Mesenchymal stem cell (in vitro differentiated cells and primary cell): ENCODE measurements around the gene PAQR9.

Experiments
- DNase-seq: peaks from one replicate; pipeline ENCODE4 v3.0.0-alpha.2; 2013
- H2AFZ ChIP-seq: one replicate; pipeline ENCODE4 v1.6.1; 2013; ENCODE audit warnings: low read depth, mild to moderate bottlenecking, control low read depth, inconsistent platforms, low read length, moderate library complexity
- H2AK5ac ChIP-seq: 2 replicates; pipeline ENCODE4 v1.6.1; 2013; ENCODE audit warnings: low read length, moderate library complexity, mild to moderate bottlenecking, inconsistent platforms; ENCODE audit not compliant: severe bottlenecking
- H2BK120ac ChIP-seq: one replicate; pipeline ENCODE4 v1.6.1; 2013; ENCODE audit warnings: low read depth, mild to moderate bottlenecking, inconsistent platforms, low read length, moderate library complexity
- H2BK12ac ChIP-seq, 2 experiments: one replicate each; pipeline ENCODE4 v1.6.1; 2013; ENCODE audit warnings: inconsistent platforms in 2 of 2, low read length in 2 of 2, mild to moderate bottlenecking in 2 of 2, moderate library complexity in 2 of 2, control low read depth in 1 of 2
- H2BK15ac ChIP-seq: one replicate; pipeline ENCODE4 v1.6.1; 2013; ENCODE audit warnings: mild to moderate bottlenecking, low read depth, inconsistent platforms; ENCODE audit not compliant: poor library complexity, severe bottlenecking
- H2BK5ac ChIP-seq: 2 replicates; pipeline ENCODE4 v1.6.1; 2013; ENCODE audit warnings: low read depth, mild to moderate bottlenecking, low read length, control low read depth, inconsistent platforms; ENCODE audit not compliant: poor library complexity, severe bottlenecking
- H3K14ac ChIP-seq, 2 experiments: one replicate each; pipeline ENCODE4 v1.6.1; 2013; ENCODE audit warnings: inconsistent platforms in 2 of 2, low read length in 2 of 2, control low read depth in 1 of 2, mild to moderate bottlenecking in 1 of 2, moderate library complexity in 1 of 2
- H3K18ac ChIP-seq, 2 experiments: one replicate each; pipeline ENCODE4 v1.6.1; 2013; ENCODE audit warnings: inconsistent platforms in 2 of 2, low read length in 2 of 2, control low read depth in 1 of 2, low read depth in 1 of 2, mild to moderate bottlenecking in 1 of 2
- H3K23ac ChIP-seq, 2 experiments: one replicate each; pipeline ENCODE4 v1.6.1; 2013; ENCODE audit warnings: inconsistent platforms in 2 of 2, low read length in 2 of 2, mild to moderate bottlenecking in 2 of 2, moderate library complexity in 2 of 2, control low read depth in 1 of 2
- H3K27ac ChIP-seq: 2 replicates; pipeline ENCODE4 v1.5.1; 2013; ENCODE audit warnings: mild to moderate bottlenecking, moderate library complexity, low read length, control low read depth, inconsistent platforms; ENCODE audit not compliant: poor library complexity, severe bottlenecking
- H3K27me3 ChIP-seq, 2 experiments: 2 replicates each; pipeline versions ENCODE4 v1.6.1 to v1.7.0; 2013; ENCODE audit warnings: low read length in 2 of 2, mild to moderate bottlenecking in 2 of 2, moderate library complexity in 2 of 2, control low read depth in 1 of 2, inconsistent platforms in 1 of 2; ENCODE audit not compliant: control insufficient read depth in 1 of 2, insufficient read depth in 1 of 2
- H3K36me3 ChIP-seq, 2 experiments: 2 replicates each; pipeline versions ENCODE4 v1.6.1 to v1.7.0; 2013; ENCODE audit warnings: low read length in 2 of 2, control low read depth in 1 of 2, inconsistent platforms in 1 of 2, low read depth in 1 of 2, mild to moderate bottlenecking in 1 of 2; ENCODE audit not compliant: insufficient read depth in 2 of 2, control insufficient read depth in 1 of 2
- H3K4ac ChIP-seq, 2 experiments: one replicate each; pipeline ENCODE4 v1.6.1; 2013; ENCODE audit warnings: inconsistent platforms in 2 of 2, low read length in 2 of 2, mild to moderate bottlenecking in 2 of 2, moderate library complexity in 2 of 2, control low read depth in 1 of 2, low read depth in 1 of 2
- H3K4me1 ChIP-seq: 2 replicates; pipeline ENCODE4 v1.6.1; 2013; ENCODE audit warnings: low read depth, low read length, control low read depth; ENCODE audit not compliant: control insufficient read depth, insufficient read depth
- H3K4me2 ChIP-seq: 2 replicates; pipeline ENCODE4 v1.6.1; 2013; ENCODE audit warnings: low read length, mild to moderate bottlenecking, inconsistent platforms; ENCODE audit not compliant: poor library complexity, severe bottlenecking
- H3K4me3 ChIP-seq, 2 experiments: 2 replicates each; pipeline versions ENCODE4 v1.5.1 to v1.7.0; 2013; ENCODE audit warnings: low read length in 2 of 2, mild to moderate bottlenecking in 2 of 2, control low read depth in 1 of 2, low read depth in 1 of 2; ENCODE audit not compliant: insufficient read depth in 1 of 2
- H3K79me1 ChIP-seq: replicated peaks from 2 replicates; pipeline ENCODE4 v1.6.1; 2013; ENCODE audit warnings: mild to moderate bottlenecking, control low read depth, low read length, inconsistent platforms; ENCODE audit not compliant: poor library complexity, severe bottlenecking
- H3K9ac ChIP-seq: 2 replicates; pipeline ENCODE4 v1.7.0; 2013; ENCODE audit warnings: mild to moderate bottlenecking, low read length, moderate library complexity
- H3K9me3 ChIP-seq: 2 replicates; pipeline ENCODE4 v1.7.0; 2013; ENCODE audit warnings: mild to moderate bottlenecking, low read length; ENCODE audit not compliant: control insufficient read depth
- H4K8ac ChIP-seq: one replicate; pipeline ENCODE4 v1.6.1; 2013; ENCODE audit warnings: inconsistent platforms, mild to moderate bottlenecking, low read length, moderate library complexity
- H4K91ac ChIP-seq: one replicate; pipeline ENCODE4 v1.6.1; 2013; ENCODE audit warnings: mild to moderate bottlenecking, low read length, inconsistent platforms
- WGBS: methylation state at CpG from one replicate; pipeline ENCODE4 v1.1.7; 2013; ENCODE audit warnings: mixed read lengths; 5-methylcytosine and 5-hydroxymethylcytosine counted together

Gene PAQR9

DNA sequence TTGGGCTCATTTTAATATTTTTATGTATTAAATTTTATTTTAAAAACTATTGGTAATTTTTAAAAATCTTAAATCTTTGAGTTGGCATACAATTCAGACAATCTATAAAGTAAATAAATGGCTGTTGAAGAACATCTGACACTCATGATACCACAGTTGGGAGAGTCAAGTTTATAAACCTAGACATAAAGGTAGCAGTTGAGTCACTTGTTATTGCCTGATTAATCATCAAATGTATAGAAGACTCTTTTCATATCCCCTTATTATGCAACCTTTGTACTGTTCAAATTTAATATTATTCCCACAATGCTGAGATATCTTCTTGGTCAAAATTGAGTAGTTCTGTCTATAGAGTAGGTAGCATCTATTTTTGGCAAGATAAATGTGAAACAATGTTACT is 19.6 kb downstream of the PAQR9 start:
- Histone ChIP-seq H2BK15ac (no peak overlapping the region), H3K9ac (no peak overlapping the region), H3K27ac (no peak overlapping the region), H2AK5ac (no peak overlapping the region), H3K9me3 (no peaks in the 10 kb centered on the region), H4K91ac (no peak overlapping the region), H3K36me3 (no peaks in the 10 kb centered on the region), H2BK5ac (no peak overlapping the region), H3K23ac (no peak overlapping the region), H4K8ac (no peak overlapping the region), H3K4ac (no peak overlapping the region), H2AFZ (no peak overlapping the region), H3K18ac (no peak overlapping the region), H3K4me2 (no peak overlapping the region), H3K14ac (no peak overlapping the region), H3K4me3 (no peak overlapping the region), H3K4me1 (peaks cover 4% of the 10 kb centered on the region), H2BK120ac (no peak overlapping the region), H3K27me3 (peaks cover 0 to 18% of the 10 kb centered on the region in 2 experiments), H2BK12ac (no peak overlapping the region), H3K79me1 (no peaks in the 10 kb centered on the region)
- no peak for DNase-seq

DNA sequence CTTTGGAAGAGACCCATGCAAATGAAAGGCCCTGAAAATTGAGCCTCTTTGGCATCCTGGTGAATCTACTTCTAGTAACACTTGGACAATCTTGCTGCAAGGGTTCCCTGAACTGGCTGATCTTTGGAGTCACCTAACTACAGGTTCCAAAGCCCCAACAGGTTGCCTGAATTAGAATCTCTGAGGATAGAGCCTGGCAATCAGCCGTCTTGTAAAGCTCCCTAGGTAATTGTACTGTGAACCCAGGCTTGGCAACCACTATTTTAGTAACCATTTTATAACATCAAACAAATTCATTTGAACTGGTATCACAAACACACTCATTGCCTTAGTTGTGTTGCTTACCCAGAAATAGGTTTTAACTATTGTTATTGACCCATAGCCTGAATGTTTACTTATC is 20.1 kb downstream of the PAQR9 start:
- no peak overlapping the region for H3K4me2 ChIP-seq
- WGBS: 100% methylated on average over 1 of the region's 1 CpG
- H2BK15ac ChIP-seq: no peak overlapping the region

DNA sequence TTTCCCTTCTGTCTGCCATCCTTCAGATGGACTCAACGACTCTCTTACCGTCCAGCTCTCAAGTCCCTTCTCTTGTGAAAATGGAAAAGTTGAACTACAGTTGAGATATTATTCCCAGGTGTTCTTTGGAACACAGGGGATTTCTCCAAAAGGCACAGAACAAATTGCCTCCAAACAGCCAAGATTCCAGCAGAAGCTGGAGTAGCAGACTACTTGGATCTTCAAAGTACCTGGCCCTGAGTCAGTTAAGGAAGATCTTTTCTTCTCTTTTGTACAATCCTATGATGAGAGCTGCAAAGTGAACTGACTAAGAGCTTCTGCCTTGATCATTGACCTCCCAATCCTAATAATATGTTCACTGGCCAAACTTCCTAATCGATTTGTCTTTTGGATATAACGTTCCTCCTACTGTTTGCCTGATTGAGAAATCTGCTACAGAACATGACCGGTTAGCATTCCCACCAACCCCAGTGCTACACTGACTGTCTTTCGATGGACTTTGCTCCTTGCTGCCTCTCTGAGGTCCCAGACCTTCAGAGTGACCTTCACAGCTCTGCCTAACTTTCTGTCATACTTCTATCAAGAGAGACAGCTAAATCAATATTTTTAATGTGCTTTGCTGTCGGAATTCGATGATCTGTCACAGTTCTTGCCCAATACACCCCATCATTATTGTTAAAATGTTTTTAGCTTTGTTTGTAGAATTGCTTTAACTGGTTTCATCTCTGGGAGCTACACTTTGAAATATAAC is 21.9 kb downstream of the PAQR9 start:
- Histone ChIP-seq H3K9me3 (no peaks in the 10 kb centered on the region), H2BK15ac (no peak overlapping the region), H3K79me1 (no peaks in the 10 kb centered on the region), H3K4me3 (no peak overlapping the region), H2BK12ac (no peak overlapping the region), H3K9ac (no peak overlapping the region), H3K27me3 (peaks cover 0 to 3% of the 10 kb centered on the region in 2 experiments), H3K4me2 (no peak overlapping the region), H3K14ac (no peak overlapping the region), H3K27ac (no peak overlapping the region), H3K36me3 (no peaks in the 10 kb centered on the region), H2BK5ac (no peak overlapping the region), H3K4me1 (no peaks in the 10 kb centered on the region), H2AFZ (no peak overlapping the region), H2AK5ac (no peak overlapping the region), H4K8ac (no peak overlapping the region), H3K23ac (no peak overlapping the region), H4K91ac (no peak overlapping the region), H2BK120ac (no peak overlapping the region), H3K4ac (no peak overlapping the region), H3K18ac (no peak overlapping the region)
- 83% methylated on average over 4 of the region's 8 CpGs for WGBS
- no peak for DNase-seq

More for the DNA sequence above, 20.1 kb downstream of the PAQR9 start:
- Histone ChIP-seq H3K9me3 (no peaks in the 10 kb centered on the region), H2BK5ac (no peak overlapping the region), H4K91ac (no peak overlapping the region), H3K79me1 (no peaks in the 10 kb centered on the region), H4K8ac (no peak overlapping the region), H3K9ac (no peak overlapping the region), H3K23ac (no peak overlapping the region), H3K27me3 (peaks cover 0 to 18% of the 10 kb centered on the region in 2 experiments), H3K4ac (no peak overlapping the region), H2AK5ac (no peak overlapping the region), H2BK12ac (no peak overlapping the region), H3K18ac (no peak overlapping the region), H3K36me3 (no peaks in the 10 kb centered on the region), H3K4me3 (no peak overlapping the region), H2BK120ac (no peak overlapping the region), H3K27ac (no peak overlapping the region), H3K4me1 (peaks cover 4% of the 10 kb centered on the region), H2AFZ (no peak overlapping the region), H3K14ac (no peak overlapping the region)
- no peak for DNase-seq

DNA sequence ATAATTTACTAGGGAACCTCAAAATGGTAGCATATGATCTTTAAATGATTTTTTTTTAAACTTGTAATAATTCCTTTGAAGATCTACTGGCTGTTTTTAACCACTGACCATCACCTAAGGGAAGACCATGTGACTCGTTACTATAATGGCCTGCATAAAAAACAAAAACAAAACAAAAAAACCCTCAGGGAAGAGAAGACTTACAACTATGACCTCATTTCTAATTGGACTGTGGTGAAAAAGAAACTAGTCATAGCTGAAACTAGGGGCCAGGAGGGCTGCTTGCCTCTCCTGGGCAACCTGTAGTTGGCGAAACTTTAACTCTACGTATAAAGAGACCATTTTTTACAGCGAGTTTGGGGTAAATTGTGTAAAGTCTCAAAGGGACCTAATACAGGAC is 23.0 kb downstream of the PAQR9 start:
- Histone ChIP-seq H3K18ac (no peak overlapping the region), H3K14ac (no peak overlapping the region), H4K91ac (no peak overlapping the region), H3K27ac (no peak overlapping the region), H2BK5ac (no peak overlapping the region), H2BK12ac (no peak overlapping the region), H3K4me2 (no peak overlapping the region), H3K4me3 (no peak overlapping the region), H3K27me3 (no peaks in the 10 kb centered on the region), H2AFZ (no peak overlapping the region), H3K36me3 (no peaks in the 10 kb centered on the region), H2BK120ac (no peak overlapping the region), H3K9ac (no peak overlapping the region), H3K4ac (no peak overlapping the region), H3K9me3 (no peaks in the 10 kb centered on the region), H2AK5ac (no peak overlapping the region), H3K23ac (no peak overlapping the region), H3K79me1 (no peaks in the 10 kb centered on the region), H3K4me1 (no peaks in the 10 kb centered on the region), H2BK15ac (no peak overlapping the region), H4K8ac (no peak overlapping the region)
- 75% methylated on average over 2 of the region's 4 CpGs for WGBS
- DNase-seq: no peak
